HepG2 (cell line): ENCODE measurements around the gene NDE1. TPM values are rescaled to one million over a fixed set of nuclear protein-coding genes. Genes with fewer than 3 reads are reported as not detected.

Experiments
- ARID2 ChIP-seq: sonication (generic); formaldehyde crosslinking; IDR thresholded peaks from 2 replicates; pipeline ENCODE4 v1.8.1; 2022; ENCODE audit warnings: mild to moderate bottlenecking, missing genetic modification reagents, borderline replicate concordance
- CEBPB ChIP-seq: IDR thresholded peaks from 2 replicates; pipeline ENCODE4 v1.6.1; 2011; ENCODE audit warnings: low read depth, low read length, improper control_type of control experiment, borderline replicate concordance
- EHMT2 ChIP-seq: fragments of 200-600 bp; sonication (generic); IDR thresholded peaks from 2 replicates; pipeline ENCODE4 v1.7.0; 2017; ENCODE audit warnings: antibody characterized with exemption, low read depth, low read length, borderline replicate concordance
- HIVEP1 ChIP-seq: sonication (generic); formaldehyde crosslinking; IDR thresholded peaks from 2 replicates; pipeline ENCODE4 v1.4.0; 2020; ENCODE audit warnings: mild to moderate bottlenecking, missing genetic modification reagents
- HMG20A ChIP-seq: IDR thresholded peaks from 2 replicates; pipeline ENCODE4 v1.6.1; 2016; ENCODE audit warnings: borderline replicate concordance
- NRL ChIP-seq: sonication (generic); formaldehyde crosslinking; IDR thresholded peaks from 2 replicates; pipeline ENCODE4 v1.5.0; 2020; ENCODE audit warnings: missing genetic modification reagents, mild to moderate bottlenecking, moderate library complexity, borderline replicate concordance
- RBM22 ChIP-seq: fragments of 200-400 bp; formaldehyde crosslinking; optimal IDR thresholded peaks from 2 replicates; pipeline ENCODE3; 2017; ENCODE audit warnings: mild to moderate bottlenecking, low read length, moderate library complexity
- SMC3 ChIP-seq: IDR thresholded peaks from 2 replicates; pipeline ENCODE4 v1.6.1; 2011; ENCODE audit warnings: low read length, improper control_type of control experiment
- TEAD2 ChIP-seq: sonication (generic); formaldehyde crosslinking; IDR thresholded peaks from 2 replicates; pipeline ENCODE4 v1.9.0; 2021; ENCODE audit warnings: missing genetic modification reagents
- ZMAT3 ChIP-seq: sonication (generic); formaldehyde crosslinking; conservative IDR thresholded peaks from 2 replicates; pipeline ENCODE4 v1.7.0; 2021; ENCODE audit warnings: missing genetic modification reagents
- ZMYM2 ChIP-seq: sonication (generic); formaldehyde crosslinking; IDR thresholded peaks from 2 replicates; pipeline ENCODE4 v1.8.0; 2022; ENCODE audit warnings: mild to moderate bottlenecking, missing genetic modification reagents
- ZNF615 ChIP-seq: sonication (generic); formaldehyde crosslinking; IDR thresholded peaks from 2 replicates; pipeline ENCODE4 v1.5.0; 2020; ENCODE audit warnings: mild to moderate bottlenecking, missing genetic modification reagents, borderline replicate concordance
- ZNF781 ChIP-seq: sonication (generic); formaldehyde crosslinking; IDR thresholded peaks from 2 replicates; pipeline ENCODE4 v1.5.1; 2020; ENCODE audit warnings: borderline replicate concordance, mild to moderate bottlenecking, missing genetic modification reagents; ENCODE audit errors: not compliant biosample characterization
- ZSCAN25 ChIP-seq: sonication (generic); formaldehyde crosslinking; IDR thresholded peaks from 2 replicates; pipeline ENCODE4 v1.8.0; 2022; ENCODE audit warnings: mild to moderate bottlenecking, missing genetic modification reagents
- polyA plus RNA-seq, 8 experiments: library from polyadenylated mRNA; depleted of rRNA in 3 of 8; stranded (reverse) in 7 of 8; unstranded in 1 of 8; fragments of >200 nt; fragmentation: Illumina TruSeq in 4 of 8; extraction: Trizol in 4 of 8; gene quantifications; 2 replicates each; pipeline versions ENCODE4 v1.2.1 to v1.2.3, GENCODE V29; 2011 to 2016; ENCODE audit warnings: low read depth in 4 of 8, missing spikeins in 1 of 8, mixed read lengths in 1 of 8; ENCODE audit not compliant: insufficient read depth in 1 of 8
- total RNA-seq, 5 experiments: library from RNA; depleted of rRNA; stranded (reverse); fragments of >200 nt; fragmentation: Illumina TruSeq; extraction: Trizol; gene quantifications; 2 replicates each; pipeline ENCODE4 v1.2.3, GENCODE V29; 2016; ENCODE audit warnings: low read depth in 1 of 5
- TF ChIP-seq, protein P1 (sequence below): sonication (generic); formaldehyde crosslinking; IDR thresholded peaks from 2 replicates; pipeline ENCODE4 v1.9.0; 2022; ENCODE audit warnings: low read depth, missing genetic modification reagents
- TF ChIP-seq, protein P2 (sequence below): IDR thresholded peaks from 2 replicates; pipeline ENCODE4 v1.6.1; 2016; ENCODE audit warnings: mild to moderate bottlenecking
- TF ChIP-seq, protein P3 (sequence below): sonication (generic); formaldehyde crosslinking; IDR thresholded peaks from 2 replicates; pipeline ENCODE4 v1.4.0; 2020; ENCODE audit warnings: mild to moderate bottlenecking, low read depth, missing genetic modification reagents
- TF ChIP-seq, protein P4 (sequence below): sonication (generic); formaldehyde crosslinking; IDR thresholded peaks from 2 replicates; pipeline ENCODE4 v1.4.0; 2020; ENCODE audit warnings: missing genetic modification reagents, borderline replicate concordance
- TF ChIP-seq, protein P5 (sequence below): sonication (generic); formaldehyde crosslinking; IDR thresholded peaks from 2 replicates; pipeline ENCODE4 v1.5.0; 2020; ENCODE audit warnings: missing genetic modification reagents
- TF ChIP-seq, protein P6 (sequence below): sonication (generic); formaldehyde crosslinking; conservative IDR thresholded peaks from 2 replicates; pipeline ENCODE4 v1.5.0; 2020; ENCODE audit warnings: missing genetic modification reagents

The NDE1 gene
- total and polyA plus RNA-seq, 2 of the 13 experiments (the other 11 are each of a cell fraction or from before 2014, with no cell fraction given) = 40.9 to 72.5 TPM

DNA sequence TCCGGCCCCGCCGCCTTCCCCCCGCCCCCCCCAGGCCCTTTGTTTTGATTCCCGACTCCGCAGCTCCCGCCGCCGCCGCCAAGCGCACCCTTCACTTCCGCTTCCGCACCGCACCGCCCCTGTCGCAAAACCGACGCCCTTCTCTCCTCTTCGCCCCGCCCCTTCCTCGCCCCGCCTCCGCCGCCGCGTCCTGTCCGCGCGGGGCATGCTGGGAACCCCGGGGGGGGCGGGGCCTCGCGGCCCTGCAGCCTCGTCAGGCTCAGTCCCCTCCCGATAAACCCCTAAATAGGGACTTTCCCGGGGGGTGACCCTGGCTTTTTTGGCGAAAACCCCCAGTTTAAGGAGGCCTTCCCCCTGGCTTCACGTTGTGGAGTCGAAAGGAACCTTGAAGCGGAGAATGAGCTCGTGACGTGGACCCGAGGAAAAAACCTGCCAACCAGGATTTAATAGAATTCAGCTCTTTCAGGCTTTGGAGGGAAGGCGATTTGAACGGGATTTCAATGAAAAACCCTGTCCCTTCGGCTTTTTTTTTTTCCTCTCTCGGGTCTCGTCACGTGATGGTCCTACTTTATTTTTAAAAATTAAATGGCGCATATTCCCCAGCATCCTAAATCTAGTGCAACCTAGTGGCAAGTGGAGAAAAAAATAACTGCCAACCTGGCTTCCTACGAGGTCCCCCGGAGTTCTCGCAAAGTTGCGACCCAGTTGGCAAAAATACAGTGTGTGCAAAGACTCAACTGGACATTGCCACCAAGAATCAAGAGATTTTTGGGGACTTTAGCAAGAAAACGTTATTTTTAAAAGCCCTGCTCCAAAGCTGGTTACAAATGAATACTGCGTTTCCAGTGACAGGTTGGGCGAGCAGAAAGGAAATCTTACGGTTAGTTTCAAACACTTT is 6.7 kb upstream of the NDE1 start, which contains the start of gene MARF1 (continued):
- TF ChIP-seq EHMT2 (peak; percentile 6; the same call in 1 of the 2 replicates), ARID2 (CRISPR knock-in tag) (peak; percentile 86), RBM22 (no peak), CEBPB (no peak), ZNF781 (CRISPR knock-in tag) (peak; percentile 52), NRL (CRISPR knock-in tag) (peak; percentile 18; the same call in 1 of the 2 replicates), ZNF615 (CRISPR knock-in tag) (peak; percentile 85; the same call in 1 of the 2 replicates), ZSCAN25 (CRISPR knock-in tag) (no peak; the same call in 1 of the 2 replicates), HIVEP1 (CRISPR knock-in tag) (peak; percentile 87; the same call in 1 of the 2 replicates), TEAD2 (no peak), ZMAT3 (no peak; the same call in 1 of the 2 replicates), ZMYM2 (CRISPR knock-in tag) (no peak), SMC3 (0 out of 2 replicates have a peak, but pooled peaks have one; percentile 23), HMG20A (CRISPR knock-in tag) (no peak)
- TF ChIP-seq, protein P1, sequence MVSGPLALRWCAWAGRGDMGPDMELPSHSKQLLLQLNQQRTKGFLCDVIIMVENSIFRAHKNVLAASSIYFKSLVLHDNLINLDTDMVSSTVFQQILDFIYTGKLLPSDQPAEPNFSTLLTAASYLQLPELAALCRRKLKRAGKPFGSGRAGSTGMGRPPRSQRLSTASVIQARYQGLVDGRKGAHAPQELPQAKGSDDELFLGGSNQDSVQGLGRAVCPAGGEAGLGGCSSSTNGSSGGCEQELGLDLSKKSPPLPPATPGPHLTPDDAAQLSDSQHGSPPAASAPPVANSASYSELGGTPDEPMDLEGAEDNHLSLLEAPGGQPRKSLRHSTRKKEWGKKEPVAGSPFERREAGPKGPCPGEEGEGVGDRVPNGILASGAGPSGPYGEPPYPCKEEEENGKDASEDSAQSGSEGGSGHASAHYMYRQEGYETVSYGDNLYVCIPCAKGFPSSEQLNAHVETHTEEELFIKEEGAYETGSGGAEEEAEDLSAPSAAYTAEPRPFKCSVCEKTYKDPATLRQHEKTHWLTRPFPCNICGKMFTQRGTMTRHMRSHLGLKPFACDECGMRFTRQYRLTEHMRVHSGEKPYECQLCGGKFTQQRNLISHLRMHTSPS (CRISPR knock-in tag) = no peak; the same call in 1 of the 2 replicates
- TF ChIP-seq, protein P2, sequence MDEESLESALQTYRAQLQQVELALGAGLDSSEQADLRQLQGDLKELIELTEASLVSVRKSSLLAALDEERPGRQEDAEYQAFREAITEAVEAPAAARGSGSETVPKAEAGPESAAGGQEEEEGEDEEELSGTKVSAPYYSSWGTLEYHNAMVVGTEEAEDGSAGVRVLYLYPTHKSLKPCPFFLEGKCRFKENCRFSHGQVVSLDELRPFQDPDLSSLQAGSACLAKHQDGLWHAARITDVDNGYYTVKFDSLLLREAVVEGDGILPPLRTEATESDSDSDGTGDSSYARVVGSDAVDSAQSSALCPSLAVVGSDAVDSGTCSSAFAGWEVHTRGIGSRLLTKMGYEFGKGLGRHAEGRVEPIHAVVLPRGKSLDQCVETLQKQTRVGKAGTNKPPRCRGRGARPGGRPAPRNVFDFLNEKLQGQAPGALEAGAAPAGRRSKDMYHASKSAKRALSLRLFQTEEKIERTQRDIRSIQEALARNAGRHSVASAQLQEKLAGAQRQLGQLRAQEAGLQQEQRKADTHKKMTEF (CRISPR knock-in tag) = peak; percentile 86
- TF ChIP-seq, protein P3, sequence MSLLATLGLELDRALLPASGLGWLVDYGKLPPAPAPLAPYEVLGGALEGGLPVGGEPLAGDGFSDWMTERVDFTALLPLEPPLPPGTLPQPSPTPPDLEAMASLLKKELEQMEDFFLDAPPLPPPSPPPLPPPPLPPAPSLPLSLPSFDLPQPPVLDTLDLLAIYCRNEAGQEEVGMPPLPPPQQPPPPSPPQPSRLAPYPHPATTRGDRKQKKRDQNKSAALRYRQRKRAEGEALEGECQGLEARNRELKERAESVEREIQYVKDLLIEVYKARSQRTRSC (CRISPR knock-in tag) = 0 out of 2 replicates have a peak, but pooled peaks have one; percentile 43
- TF ChIP-seq, protein P4, sequence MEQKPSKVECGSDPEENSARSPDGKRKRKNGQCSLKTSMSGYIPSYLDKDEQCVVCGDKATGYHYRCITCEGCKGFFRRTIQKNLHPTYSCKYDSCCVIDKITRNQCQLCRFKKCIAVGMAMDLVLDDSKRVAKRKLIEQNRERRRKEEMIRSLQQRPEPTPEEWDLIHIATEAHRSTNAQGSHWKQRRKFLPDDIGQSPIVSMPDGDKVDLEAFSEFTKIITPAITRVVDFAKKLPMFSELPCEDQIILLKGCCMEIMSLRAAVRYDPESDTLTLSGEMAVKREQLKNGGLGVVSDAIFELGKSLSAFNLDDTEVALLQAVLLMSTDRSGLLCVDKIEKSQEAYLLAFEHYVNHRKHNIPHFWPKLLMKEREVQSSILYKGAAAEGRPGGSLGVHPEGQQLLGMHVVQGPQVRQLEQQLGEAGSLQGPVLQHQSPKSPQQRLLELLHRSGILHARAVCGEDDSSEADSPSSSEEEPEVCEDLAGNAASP (CRISPR knock-in tag) = no peak; the same call in 1 of the 2 replicates
- TF ChIP-seq, protein P5, sequence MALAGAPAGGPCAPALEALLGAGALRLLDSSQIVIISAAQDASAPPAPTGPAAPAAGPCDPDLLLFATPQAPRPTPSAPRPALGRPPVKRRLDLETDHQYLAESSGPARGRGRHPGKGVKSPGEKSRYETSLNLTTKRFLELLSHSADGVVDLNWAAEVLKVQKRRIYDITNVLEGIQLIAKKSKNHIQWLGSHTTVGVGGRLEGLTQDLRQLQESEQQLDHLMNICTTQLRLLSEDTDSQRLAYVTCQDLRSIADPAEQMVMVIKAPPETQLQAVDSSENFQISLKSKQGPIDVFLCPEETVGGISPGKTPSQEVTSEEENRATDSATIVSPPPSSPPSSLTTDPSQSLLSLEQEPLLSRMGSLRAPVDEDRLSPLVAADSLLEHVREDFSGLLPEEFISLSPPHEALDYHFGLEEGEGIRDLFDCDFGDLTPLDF (CRISPR knock-in tag) = peak; percentile 15; the same call in 1 of the 2 replicates
- TF ChIP-seq, protein P6, sequence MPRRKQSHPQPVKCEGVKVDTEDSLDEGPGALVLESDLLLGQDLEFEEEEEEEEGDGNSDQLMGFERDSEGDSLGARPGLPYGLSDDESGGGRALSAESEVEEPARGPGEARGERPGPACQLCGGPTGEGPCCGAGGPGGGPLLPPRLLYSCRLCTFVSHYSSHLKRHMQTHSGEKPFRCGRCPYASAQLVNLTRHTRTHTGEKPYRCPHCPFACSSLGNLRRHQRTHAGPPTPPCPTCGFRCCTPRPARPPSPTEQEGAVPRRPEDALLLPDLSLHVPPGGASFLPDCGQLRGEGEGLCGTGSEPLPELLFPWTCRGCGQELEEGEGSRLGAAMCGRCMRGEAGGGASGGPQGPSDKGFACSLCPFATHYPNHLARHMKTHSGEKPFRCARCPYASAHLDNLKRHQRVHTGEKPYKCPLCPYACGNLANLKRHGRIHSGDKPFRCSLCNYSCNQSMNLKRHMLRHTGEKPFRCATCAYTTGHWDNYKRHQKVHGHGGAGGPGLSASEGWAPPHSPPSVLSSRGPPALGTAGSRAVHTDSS (CRISPR knock-in tag) = no peak
